Astrocyte of the spinal cord (primary cell): ENCODE measurements around the gene ENAH.
A peak's percentile ranks its signal among the peaks of the same experiment; 100 is the strongest.

Experiments
- DNase-seq: peaks from one replicate; pipeline ENCODE4 v3.0.0; 2011; ENCODE audit warnings: low read depth, low spot score
- H3K4me3 ChIP-seq: 2 replicates; pipeline ENCODE4 v1.5.1; 2011; ENCODE audit warnings: low read depth, mild to moderate bottlenecking, low read length, moderate library complexity
- CTCF ChIP-seq: IDR thresholded peaks from 2 replicates; pipeline ENCODE4 v1.5.1; 2012; ENCODE audit warnings: low read depth, mild to moderate bottlenecking, low read length, inconsistent platforms
- in situ Hi-C: cut with HindIII; loops from 2 replicates; pipeline ENCODE4 v1.10.0; 2017; ENCODE audit warnings: low sequenced_read_pairs

The ENAH gene

GRCh38 chr1:225556694-225557093, 96.2 kb downstream of the ENAH start:
- no peak for TF ChIP-seq CTCF
- H3K4me3 ChIP-seq = no peak overlapping the region
- DNase-seq = no peak
- in situ Hi-C loops = no loop called here

DNA sequence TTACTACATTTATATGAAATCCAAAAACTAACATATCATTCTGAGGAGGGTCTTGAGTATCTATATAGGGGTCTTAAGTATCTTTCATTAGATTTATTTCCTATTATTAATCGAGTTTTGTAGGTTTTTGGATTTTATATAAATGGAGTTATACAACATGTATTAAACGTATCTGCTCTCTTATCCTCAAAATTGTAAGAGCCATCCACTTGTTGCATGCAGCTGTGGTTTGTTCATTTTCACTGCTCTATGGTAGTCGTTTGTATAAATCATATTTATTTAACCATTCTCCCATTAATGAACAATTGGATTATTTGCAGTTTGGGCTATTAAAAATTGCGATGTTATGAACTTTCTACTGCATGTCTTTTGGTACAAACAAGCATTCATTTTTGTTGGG, 97.1 kb downstream of the ENAH start:
- TF ChIP-seq CTCF = no peak
- no peak overlapping the region for H3K4me3 ChIP-seq
- no peak for DNase-seq
- in situ Hi-C loops = no loop called here

DNA sequence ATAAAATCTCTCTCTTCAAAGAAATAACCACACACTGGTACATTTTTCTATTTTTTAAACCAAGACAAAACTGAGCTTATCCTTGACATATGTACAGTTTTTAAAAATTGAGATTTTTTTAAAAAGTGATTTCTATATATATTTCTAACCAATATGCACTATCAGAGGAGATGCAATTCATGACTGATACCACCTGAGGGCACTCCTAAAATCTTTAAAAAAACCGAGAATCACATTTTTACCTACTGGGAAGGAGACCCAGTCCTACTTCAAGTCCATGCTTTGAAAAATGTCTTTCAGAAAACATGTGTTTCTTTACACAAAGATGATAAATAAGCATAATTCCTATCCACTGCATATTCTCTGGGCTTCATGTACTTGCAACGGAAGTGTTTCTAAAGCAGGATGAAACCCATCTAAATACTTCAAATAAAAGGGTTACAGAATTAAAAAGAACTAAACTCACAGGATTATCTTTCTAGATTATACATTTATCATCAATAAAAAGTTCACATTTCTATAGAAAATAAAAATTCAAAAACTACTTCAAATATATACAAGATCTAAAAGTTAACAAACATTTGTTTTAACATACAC, 98.6 kb downstream of the ENAH start:
- DNase-seq = peak; percentile 46
- TF ChIP-seq CTCF = peak; percentile 51
- in situ Hi-C loops = no loop called here
- H3K4me3 ChIP-seq = no peak overlapping the region

DNA sequence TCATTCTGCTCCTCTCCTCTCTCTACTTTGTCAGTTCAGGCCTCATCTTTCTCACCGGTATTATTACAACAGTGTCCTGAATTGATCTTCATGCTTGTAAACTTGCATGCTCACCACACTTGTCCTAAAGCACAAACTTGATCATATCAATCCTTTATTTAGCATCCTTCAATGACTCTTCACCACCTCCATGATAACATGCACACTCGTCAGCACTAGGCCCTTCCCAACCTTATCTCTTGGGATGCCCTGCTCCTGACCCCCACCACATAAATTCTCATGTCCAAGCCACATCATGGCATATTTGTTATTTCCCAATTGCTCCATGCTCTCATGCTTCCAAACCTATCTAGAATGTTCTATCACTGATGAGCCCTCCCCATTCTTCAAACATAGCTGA, 103.1 kb downstream of the ENAH start:
- no peak for DNase-seq
- H3K4me3 ChIP-seq = no peak overlapping the region
- in situ Hi-C loops = no loop called here
- TF ChIP-seq CTCF = no peak

- DNase-seq = no peak
- in situ Hi-C loops = no loop called here
- no peak for TF ChIP-seq CTCF
- H3K4me3 ChIP-seq = no peak overlapping the region
These were observed 104.6 kb downstream of the ENAH start for GRCh38 chr1:225548140-225548857.

DNA sequence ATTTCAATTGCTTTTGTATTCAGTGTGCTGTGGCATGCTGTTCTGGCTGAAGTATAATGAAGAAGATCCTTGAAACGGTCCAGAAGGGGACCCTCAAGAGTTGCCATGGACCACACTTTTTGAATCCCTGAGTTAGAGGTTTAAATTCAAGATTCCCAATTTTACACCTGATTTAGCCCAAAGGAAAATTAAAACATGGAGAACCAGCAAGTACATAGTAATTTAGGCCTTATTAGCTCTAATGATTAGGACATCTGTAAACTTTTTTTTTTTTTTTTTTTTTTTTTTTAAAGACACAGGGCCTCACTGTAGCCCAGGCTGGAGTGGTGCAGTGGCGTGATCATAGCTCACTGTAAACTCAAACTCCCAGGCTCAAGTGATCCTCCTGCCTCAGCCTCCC, 107.3 kb downstream of the ENAH start:
- DNase-seq = no peak

More for the DNA sequence above, 107.3 kb downstream of the ENAH start:
- H3K4me3 ChIP-seq = no peak overlapping the region
- no peak for TF ChIP-seq CTCF
- in situ Hi-C loops = no loop called here
